Measurements from ENCODE around the gene ATG2B.

The ATG2B gene

DNA sequence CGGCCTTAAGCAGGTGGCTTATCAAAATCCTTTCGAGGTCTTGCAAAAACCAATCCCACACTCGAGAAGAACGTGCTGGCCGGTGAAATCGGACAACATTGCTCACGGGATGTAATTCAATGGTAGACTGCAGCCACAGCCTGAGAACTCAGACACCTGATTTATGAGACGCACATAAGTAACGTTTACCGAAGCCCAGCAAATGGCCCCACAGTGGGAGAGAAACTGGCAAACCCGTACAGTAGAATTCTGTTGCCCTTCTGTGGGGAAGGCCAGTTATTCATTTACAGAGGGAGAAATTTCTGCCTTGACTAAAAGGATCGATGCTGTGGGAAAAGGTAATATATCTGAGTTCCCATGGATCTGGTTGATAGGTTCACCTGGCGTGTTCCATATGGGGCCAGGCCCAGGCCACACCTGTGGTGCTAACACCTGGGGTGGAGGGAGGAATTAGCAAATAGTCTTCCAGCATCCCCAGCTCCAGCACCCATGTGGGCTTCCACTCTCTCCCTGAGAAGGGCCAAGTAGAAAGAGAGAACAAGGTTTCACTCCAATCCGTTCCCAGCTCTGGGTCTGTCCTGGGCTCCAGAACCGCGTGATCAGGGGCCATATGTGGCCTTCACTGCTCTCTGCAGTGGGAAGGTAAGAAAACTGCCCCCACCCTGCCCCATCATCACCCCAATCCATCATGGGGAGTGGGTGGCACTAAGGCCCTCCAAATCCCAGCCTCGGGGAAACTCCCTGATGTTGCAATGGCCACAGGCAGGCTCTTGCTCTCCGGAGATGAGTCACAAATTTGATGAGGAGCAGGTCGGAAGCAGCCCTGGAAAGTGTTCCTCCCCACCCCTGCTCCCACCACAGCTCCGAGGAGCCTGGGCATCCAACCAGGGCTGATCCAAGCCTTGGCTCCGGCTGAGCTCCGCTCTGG lies 94.4 kb downstream of the ATG2B start:
- DNase-seq, result no peak

DNA sequence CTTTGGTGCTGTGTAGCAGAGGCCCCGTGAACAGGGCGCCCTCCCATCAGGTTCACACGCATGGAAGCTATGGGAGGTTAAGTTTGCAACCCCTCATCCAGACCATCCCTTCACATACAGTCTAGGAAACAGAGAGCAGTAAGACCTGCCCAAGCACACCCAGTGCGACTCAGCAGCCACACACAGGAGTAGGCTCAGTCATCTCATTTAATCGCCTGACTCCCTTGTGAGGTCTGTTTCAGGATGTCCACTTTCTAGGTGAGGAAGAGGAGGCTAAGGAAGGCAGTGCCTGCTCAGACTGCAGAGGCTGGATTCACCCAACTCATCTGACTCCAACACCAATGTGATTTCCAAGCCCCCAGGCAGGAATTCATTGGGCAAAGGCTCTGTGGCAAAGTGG lies 95.2 kb downstream of the ATG2B start:
- no peak for DNase-seq

DNA sequence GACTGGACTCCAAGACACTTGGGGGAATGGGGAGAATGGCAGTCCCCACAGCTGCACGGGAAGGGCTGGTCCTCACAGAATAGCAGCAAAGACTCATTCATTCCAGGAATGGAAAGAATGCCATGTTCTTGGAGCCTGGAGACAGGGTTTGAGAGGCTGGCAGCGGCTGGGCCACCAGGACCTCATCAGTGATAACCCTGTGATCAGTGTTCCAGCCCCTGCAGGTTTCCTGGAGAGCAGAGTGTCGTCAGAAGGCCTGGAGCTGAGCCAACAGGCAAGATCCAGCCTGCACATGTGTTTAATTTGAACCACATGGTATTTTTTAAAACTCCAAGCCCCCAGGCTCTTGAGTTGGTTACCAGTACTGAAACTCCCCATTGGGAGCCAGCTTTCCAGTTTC lies 95.8 kb downstream of the ATG2B start:
- no peak for DNase-seq

DNA sequence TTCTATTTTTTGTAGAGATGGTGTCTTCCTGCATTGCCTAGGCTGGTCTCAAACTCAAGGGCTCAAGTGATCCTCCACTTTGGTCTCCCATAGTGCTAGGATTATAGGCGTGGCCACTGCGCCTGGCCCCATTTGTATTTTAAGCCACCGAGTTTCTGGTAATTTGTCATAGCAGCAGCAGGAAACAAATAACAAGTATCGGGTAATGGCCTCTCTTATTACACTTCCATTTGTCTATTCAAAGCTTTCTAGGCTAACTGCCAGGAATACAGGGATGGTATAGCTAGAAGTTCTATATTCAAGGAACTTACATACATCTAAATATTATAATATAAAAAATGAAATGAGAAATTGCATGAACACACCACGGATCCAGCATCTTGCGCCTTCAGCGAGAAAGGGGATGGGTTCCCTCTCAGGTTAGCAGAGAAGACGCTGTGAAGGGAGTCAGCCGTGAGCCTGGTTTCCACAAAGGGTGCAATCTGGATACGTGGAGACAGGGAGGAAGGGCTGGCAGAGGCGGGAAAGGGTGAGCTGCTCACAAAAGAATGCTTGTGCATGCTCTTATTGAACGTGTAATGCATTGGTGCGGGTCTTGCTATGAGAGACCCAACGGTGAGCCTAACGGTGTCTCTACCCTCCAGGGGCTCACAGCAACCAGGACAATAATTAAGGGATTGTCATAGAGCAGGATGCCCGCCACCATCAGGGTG lies 97.6 kb downstream of the ATG2B start:
- no peak for DNase-seq

DNA sequence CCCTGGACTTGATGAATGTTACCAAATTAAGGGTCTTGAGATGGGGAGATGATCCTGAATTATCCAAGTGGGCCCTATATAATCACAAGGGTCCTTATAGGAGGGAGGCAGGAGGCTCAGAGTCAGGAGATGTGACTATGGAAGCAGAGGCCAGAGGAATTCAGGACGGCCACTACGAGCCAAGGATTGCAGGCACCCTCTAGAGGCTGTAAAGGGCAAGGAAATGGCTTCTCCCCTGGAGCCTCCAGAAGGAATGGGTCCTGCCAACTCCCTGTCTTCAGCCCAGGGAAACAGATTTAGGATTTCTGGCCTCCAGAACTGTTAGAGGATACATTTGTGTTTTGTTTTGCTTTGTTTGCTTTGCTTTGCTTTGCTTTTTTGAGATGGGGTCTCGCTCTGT lies 98.3 kb downstream of the ATG2B start:
- DNase-seq, result no peak

DNA sequence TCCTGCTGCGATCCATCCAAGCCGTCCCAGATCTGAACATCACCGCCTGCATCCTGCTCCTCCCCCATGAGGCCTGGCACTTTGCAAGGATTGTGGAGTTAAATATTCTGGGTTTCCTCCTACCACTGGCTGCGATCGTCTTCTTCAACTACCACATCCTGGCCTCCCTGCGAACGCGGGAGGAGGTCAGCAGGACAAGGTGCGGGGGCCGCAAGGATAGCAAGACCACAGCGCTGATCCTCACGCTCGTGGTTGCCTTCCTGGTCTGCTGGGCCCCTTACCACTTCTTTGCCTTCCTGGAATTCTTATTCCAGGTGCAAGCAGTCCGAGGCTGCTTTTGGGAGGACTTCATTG lies 99.0 kb downstream of the ATG2B start:
- DNase-seq, result no peak

DNA sequence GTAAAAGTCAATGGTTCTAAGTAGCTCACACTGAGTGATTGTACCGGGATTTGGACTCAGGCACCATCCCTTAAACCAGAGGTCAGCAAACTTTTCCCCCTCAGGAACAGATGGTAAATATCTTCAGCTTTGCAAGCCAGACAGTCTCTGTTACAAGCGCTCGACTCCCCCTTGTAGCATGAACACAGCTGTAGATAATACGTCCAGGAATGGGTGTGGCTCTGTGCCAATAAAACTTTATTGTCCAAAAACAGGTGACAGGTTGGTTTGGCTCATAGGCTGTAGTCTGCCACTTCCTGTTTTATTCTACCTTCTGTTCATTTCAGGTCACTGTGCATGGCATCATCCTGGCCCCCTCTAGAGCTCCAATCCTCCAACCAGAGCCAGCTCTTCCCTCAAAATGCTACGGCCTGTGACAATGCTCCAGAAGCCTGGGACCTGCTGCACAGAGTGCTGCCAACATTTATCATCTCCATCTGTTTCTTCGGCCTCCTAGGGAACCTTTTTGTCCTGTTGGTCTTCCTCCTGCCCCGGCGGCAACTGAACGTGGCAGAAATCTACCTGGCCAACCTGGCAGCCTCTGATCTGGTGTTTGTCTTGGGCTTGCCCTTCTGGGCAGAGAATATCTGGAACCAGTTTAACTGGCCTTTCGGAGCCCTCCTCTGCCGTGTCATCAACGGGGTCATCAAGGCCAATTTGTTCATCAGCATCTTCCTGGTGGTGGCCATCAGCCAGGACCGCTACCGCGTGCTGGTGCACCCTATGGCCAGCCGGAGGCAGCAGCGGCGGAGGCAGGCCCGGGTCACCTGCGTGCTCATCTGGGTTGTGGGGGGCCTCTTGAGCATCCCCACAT lies 99.6 kb downstream of the ATG2B start:
- DNase-seq, result no peak

DNA sequence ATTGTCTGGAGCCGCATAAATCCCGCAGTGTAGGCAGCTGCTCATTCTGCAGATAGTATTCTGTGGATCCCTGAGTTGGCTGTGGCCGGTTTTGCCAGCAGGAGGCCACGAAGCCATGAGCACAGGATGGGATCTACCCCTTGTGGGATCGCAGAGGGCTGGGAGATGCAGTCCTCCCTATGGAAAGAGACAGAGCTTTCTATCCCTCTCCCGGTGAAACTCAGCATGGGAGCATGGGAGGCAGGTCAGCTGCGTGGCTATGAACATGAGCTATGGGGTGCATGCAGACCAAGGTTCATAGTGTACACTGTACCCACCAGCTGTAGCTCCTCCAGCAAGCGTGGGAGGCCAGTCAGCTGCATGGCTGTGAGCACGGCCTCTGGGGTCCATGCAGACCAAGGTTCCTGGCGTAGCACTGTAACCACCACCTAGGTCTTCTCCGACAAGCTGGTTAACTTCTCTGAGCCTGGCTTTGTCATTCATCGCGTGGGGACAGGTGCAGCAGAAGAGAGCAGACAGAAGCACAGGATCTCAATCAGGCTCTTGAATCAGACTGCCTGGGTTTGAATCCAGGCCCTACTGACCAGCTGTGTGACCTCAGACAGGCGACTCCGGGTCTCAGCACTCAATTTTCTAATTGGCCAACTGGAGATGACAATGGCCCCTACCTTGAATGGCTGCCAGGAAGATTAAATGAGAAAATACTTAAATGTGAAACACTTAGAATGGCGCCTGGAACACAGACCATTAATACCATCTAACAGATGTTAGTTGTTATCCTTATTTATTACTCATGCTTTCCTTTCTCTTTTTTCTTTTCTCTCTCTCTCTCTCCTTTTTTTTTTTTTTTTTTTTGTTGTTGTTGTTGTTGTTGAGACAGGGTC lies 101.1 kb downstream of the ATG2B start:
- DNase-seq, result no peak

DNA sequence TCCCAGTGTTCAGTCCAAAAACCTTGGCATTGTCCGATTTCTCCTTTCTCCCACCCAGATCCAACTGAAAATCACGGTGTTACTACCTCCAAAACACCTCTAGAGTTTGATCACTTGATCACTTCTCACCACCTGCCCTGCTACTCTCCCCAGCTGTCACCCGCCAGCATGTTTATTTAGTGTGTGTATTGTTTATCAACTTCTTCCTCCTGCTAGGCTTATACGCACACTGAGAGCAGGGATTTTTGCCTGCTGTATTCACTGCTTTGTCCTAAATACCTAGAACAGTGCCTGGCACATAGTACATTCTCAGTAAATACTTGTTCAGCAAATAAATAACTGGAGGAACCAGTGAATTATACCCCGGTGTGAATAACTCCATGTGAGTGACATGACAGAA lies 102.1 kb downstream of the ATG2B start:
- DNase-seq, result no peak

DNA sequence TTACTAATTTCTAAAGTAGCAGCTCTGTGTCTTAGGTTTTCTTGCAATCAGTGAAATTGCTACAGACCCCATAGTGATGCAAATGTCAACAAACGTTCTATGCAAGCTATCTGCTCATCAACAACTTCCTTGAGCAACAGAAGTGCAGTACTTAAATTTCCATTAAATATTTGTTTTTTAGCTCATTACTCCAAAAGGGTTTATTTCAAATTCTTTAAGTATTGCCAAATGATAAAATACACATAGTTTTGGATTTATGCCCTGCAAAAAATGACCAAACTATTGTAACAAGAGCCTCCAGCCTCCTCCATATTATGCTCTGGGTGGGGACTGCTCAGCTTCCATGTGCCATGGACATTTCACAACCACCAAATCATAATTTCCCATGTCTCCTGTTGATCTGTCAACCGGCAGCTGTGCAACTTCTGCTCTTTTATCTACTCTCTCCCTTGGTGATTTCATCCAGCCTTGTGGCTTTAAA lies 102.8 kb downstream of the ATG2B start:
- no peak for DNase-seq

DNA sequence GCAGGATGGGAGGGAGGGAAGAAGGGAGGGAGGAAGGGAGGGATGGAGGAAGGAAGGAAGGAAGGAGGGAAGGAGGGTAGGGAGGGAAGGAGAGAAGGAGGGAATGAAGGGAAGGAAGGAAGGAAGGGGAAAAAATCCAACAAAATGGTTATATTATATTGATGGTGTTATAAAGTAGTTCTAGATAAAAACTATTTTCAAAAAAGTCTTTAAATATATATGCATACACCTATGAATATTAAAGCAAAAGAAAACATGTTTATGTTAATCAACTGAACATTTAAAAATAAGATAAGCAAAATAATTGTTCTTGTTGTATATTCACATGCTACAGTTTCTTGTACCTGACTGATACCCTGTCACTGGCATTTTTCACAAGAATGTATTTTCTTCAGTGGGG lies 105.2 kb downstream of the ATG2B start:
- no peak for DNase-seq

DNA sequence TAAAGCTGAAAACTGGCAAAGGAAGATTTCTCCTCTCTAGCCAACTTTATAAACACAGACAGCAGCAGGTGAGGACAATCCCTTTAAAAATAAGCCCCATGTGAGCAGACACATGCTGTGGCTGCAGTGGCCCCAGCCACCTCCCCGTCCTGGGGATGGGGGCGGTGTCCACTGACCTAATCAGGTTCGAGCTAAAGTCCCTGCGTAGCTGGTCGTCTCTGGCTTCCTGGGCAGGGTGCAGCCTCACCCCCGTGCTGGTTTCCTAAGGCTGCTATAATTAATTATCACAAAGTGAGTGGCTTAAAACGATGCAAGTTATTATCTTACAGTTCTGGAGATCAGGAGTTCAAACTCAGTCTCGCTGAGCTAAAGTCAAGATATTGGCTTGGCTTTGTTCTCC lies 106.1 kb downstream of the ATG2B start:
- no peak for DNase-seq

DNA sequence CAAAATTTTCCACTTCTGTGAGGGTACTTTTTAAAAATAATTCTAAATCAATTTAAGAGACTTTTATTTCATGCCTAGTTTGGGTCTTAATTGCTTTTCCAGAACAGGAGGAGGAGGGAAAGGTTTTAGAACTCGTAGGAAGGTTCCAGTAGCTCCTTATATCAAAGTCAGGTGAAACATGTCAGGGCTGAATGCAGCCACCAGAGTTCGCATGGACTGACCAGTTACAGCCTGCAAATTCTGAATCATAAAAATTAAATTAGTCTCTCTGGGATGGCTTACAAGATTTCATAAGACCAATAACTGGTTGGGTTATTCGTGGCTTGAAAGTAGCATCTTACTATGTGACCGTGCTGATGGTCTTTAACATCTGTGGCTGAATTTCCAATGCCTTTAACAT lies 106.7 kb downstream of the ATG2B start:
- DNase-seq, result no peak

DNA sequence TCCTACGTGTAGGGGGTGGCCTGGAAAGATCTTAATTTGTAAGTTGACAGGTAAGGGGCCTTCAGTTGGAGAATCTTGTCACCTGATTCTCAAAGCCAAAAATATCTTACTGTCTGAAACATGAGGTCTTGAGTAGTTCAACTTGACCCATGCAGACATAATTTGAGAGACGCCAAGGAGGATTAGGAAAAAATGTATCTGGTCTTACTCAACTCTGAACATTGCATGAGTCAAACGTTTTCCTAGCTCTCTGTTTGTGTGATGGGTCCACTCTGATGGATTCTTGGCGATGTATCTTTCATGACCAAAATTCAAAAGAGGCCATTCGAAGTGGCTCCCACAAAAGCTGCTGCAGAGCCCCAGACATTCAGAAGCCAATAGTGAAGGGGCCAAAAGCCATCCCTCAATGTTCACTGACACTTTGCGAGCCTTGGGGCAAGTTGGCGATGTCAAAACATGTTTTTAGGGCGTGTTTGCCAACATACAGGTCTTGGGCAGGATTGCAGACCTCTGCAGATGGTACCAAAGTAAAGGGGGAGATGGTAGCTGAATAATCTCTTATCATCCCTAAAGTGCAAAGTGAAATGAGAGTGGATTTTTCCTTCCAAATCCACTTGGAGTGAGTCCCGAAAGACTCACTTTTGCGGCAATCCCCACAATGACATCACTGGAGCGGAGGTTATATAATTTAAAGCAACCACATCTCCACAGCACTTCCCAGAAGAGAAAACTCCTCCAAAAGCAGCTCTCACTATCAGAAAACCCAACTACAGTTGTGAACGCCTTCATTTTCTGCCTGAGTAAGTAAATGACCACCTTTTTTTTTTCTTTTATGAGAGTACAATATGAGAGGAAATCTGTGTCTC lies 107.4 kb downstream of the ATG2B start, which contains the start of gene BDKRB1:
Gene BDKRB1 (plus strand): TSS at position 710 of the 866 bp plus-strand sequence. CDS start 7,473 bp downstream, outside the sequence.
- DNase-seq, result no peak

DNA sequence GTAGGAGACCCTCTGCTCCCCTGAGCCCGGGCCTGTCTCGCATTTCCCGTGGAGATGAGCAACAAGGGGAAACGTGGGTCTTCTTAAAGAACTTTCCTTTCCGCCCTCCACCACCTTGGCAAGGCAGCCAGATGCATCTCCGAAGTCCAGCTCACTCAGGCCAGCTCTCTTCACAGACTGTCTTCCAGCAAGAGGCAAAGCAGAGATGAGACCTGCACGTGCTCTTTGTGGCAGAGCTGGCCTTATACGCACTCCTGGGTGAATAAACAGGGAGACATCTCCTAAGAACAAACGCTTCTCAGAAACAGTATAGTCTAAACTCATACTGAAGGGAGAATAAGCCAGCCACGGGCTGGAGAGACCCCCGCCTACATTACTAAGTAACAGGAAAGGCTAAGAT lies 108.5 kb downstream of the ATG2B start:
- DNase-seq, result no peak

DNA sequence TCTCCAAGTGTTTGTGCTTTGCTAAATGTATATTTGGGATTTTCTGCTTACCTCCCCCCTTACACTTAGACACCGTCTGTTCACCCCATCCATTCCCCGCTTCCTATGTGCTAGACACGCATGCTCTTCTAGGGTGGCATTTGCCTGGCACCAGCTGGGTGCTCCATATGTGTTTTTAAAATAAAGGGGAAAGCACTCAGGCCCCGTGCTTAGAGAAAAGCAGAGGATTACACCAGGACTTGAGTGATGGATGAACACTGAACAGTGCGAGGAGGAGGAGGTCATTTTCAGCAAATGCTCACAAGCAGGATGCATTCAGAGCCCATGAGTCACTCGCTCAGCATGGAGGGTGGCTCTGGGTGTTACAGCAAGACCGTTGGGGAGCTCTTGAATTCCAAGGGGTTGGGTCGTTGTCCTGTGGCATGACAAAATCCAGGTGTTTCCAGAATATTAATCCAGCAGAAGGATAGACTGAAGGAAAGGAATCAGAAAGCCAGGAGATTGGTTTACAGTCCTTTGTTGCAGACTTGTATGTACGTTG lies 110.1 kb downstream of the ATG2B start:
- no peak for DNase-seq

DNA sequence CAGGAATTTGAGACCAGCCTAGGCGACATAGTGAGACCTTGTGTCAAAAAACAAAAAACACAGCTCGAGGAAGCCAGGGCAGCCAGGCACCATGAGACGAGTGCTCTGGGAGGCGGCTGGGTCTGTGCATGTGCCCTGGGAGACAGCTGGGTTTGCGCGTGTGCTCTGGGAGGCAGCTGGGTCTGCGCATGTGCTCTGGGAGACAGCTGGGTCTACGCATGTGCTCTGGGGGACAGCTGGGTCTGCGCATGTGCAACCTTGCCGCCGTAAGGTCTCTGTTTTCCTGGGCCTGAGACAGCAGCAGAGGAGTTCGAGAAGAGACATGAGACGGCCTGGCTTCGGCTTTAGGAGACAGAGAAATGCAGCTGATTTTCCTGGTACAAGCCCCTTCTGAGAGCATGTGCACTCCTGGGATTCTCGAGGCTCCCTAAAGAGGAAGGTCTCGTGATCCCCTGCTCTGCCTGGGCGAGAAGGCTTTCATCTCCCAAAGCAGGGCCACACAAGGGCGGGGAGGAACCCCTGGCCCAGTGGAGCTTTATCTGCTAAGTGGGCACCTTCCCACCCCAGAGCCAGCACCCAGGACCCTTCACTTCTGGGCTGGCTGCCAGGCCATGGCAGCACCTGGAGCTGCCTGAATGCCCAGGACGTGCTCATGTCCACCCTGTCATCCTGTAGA lies 110.7 kb downstream of the ATG2B start:
- DNase-seq, result no peak

DNA sequence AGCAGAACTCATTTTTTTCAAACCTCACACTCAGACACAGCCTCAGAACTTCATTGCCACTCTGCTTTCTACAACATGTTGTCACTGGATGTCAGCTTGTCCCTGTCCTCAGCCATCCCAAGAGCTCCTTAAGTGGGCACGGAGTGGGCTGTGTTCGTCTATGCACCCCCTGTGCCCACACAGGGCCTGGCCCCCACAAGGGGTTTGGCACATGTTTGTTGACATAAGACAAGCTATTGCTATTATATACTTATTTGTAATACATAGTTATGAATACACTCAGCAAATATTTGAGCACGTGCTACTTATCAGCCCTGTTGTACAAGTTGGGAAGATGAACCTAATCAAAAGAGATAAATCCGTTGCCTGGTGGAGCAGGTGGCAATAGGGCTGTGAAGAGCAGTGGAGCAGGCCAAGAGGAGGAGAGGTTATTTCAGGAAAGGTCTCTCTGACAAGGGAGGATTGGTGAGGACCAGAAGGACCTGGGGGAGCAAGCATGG lies 111.4 kb downstream of the ATG2B start:
- no peak for DNase-seq

DNA sequence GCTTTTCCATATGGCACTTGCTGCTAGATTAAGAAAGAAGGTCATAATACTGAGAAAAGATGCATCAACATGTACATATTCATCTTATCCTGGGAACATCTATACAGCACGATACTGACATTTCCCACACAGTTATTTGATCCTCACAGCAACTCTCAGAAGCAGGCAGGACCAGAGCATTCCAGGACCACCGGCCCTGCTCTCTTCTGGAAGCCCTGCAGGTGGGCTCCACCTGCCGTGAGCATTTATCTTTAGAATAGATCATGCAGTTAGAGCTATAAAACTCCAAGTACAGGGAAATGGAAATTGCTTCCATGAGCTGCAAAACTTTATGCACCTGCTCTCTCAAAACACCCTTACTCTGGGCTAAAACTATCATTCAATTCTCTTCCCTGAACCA lies 112.7 kb downstream of the ATG2B start:
- no peak for DNase-seq

DNA sequence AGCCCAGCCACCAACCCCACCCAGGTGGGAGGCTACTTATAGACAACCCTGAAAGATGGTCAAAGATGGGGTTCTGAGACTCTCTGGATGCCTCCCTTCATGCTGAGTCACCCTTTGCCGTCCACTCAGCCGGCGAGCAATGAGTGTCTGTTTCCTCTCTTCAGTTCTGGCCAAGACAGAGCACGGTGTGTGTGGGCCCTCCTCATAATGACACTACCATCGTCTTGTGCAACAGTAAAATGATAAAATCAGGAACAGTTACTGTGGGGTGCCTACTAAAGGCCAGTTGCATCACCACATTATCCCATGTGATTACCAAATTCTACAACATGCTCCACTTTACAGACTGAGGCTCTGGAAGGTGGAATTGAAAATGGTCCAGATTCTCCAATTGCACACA lies 114.1 kb downstream of the ATG2B start:
- no peak for DNase-seq
